Smooth muscle cell of the brain vasculature (primary cell): ENCODE measurements around the gene PPP5C.
"Not testable (repeated sequence)": the region's sequence is repeated elsewhere in the genome, so short reads cannot be mapped to it uniquely, and the experiment has no call there.

Source experiments
- DNase-seq: peaks from one replicate; pipeline ENCODE4 v3.0.0-alpha.2; 2012; ENCODE audit warnings: low read depth, low spot score

The PPP5C gene

DNA sequence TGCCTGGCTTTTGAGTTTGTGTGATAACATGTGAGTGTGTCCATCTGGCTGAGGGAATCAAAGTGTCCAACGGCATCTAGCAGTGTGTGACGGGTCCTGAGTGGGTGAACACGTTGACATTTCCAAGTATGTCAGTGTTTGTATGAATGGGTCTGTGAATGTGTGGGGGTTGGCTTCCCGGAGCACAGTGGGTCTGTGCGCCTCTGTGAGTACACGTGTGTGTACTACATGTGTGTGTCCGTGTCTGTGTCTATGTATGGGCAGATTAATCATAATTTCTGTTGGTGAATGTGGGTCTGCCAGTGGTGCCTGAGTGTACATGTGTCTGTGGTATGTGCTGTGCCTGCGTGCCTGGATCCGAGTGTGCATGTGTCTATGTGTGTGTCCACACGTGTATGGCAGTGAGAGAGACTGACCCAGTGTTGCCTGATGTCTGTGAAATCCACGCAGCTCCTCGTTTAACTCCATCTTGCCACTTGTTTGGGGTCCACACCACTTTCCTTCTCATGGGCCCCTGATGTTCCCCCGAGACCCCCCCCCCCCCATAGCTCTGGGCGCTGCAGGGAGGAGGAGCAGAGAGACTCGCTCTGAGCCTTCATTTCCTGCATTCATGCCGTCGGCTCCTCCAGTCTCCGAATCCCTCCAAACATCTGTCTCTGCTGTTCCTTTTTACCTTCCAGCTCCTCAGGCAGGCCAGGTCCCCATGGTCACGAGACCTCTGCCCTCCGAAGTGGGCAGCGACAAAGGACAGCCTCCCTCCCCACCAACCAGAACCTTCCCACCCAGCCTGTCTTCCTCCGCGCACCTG lies 61.2 kb downstream of the PPP5C start:
- DNase-seq, result no peak

DNA sequence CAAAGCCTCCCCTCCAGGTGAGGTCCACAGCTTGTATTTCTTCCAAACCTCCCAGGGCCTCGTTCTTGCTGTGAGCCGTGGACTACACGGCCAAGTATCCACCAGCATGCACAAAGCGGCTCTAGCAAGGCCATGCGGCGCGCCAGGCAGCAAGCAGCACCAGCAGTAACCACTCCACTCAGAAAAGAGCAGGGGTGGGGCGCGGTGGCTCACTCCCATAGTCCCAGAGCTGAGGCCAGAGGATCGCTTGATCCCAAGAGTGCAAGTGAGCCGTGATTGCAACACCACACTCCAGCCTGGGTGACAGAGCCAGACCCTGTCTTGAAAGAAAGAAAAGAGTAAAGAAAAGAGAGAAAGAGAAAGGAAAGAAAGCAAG lies 61.8 kb downstream of the PPP5C start:
- DNase-seq, result no peak

DNA sequence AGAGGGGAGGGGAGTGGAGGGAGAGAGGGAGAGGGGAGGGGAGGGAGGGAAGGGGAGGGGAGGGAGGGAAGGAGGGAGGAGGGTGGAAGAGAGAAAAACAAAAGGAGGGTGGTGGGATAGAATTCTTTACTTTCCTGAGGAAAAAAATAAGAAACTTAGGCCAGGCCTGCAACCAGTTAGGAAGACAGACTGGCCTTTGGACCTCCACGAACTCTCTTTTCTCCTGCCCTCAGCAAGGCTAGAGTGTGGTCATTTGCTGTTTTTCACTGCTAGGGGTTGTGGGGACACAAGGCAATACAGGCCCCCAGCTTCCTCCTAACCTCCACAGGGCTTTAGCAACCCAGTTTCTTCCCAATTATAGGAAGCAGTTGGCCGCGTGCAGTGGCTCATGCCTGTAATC lies 62.3 kb downstream of the PPP5C start:
- DNase-seq, result no peak

DNA sequence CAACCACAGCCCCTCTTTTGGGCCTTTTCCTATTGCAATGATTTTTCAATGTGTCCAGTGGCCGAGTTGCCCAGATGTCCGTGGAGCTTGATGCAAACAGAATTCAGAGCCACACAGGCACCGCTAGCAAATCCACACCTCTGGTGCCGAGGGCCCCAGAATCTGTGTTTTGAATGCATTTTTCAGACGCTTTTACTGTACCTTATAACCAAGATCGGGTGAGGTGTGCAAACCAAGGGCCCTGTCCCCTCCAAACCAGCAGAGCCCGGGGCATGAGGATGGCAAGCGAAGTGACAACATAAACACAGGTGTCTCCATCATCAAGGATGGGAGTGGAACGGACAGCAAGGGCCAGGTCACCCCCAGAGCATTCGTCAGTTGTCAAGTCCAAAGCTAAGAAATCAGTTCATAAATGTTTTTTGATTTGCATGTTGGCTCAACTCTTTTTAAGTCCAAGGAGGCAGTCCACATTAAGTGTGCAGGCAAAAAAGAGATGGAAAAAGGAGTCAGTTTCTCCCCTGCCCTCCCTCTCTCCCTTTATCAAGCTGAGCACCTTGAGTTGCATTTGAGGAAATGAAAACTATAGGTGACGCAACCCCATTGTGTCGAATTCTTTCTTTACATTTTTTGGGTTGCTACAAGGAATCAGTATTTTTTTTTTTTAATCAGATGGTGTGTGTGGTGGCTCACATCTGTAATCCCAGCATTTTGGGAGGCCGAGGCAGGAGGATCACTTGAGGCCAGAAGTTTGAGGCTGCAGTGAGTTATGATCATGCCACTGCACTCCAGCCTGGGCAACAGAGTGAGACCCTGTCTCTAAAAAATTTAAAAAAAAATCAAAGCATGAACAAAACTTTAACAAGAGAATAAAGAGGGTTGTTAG lies 63.6 kb downstream of the PPP5C start:
- DNase-seq, result no peak

DNA sequence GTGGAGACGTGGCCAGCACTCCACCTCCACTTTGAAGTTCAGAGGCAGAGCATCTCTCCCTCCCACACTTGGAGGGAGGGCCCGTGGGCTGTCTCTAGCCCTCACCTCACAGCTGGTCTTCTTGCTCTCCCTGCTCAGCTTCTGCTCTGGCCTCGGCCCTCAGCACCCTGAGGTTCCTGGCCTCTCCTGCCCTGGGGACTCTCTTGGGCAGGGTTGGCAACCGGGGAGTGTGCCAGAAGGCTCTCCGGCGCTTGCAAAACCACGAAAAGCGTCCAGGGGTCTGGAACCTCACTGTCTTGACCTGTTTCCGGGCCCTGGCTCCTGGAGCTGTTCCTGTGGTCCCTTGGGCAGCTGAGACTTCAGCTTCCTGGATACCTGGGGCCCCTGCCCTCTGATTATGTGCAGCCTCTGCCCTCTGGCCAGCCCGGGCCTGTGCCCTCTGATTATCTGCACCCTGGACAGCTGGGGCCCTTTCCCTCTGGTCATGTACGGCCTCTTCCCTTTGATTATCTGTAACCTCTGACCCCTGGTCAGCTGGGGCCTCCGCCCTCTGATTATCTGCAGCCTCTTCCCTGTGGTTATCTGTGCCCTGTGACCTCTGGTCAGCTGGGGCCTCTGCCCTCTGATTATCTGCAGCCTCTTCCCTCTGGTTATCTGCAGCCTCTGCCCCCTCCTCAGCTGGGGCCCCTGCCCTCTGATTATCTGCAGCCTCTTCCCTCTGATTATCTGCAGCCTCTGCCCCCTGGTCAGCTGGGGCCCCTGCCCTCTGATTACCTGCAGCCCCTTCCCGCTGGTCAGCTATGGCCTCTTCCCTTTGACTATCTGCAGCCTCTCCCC lies 64.4 kb downstream of the PPP5C start:
- DNase-seq, result no peak

DNA sequence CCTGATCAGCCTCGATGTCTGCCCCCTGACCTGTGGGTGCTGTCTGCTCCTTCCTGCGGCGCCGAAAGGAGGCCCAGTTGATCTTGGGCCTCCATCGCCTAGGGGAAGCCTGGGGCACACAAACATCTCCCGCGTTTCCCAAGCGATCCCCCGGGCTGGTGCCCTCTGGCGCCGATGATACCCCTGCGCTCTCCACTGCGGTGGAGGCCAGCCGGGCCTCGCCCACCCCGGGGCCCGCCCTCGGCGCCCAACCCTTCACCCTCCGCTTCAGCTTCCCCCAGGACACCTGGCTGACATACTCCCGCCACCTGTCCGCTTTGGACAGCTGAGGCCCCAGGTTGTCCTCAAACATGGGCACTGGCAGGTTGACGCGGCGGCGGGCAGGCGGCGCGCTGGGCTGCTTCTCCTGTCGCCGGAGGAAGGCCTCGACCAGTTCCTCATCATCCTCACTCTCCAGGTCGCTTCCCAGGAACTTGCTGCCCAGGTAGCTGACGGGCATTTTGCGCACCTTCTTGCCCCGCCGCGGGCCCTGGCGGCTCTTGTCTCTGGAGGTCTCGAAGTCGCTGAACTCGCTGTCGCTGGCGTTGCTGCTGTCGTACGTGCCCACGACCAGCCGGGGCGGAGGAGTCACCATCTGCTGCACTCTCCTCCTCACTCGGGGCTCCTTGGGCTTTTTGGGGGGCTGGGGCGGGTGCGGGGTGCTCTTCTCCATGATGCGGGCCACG lies 65.2 kb downstream of the PPP5C start:
- DNase-seq, result no peak

DNA sequence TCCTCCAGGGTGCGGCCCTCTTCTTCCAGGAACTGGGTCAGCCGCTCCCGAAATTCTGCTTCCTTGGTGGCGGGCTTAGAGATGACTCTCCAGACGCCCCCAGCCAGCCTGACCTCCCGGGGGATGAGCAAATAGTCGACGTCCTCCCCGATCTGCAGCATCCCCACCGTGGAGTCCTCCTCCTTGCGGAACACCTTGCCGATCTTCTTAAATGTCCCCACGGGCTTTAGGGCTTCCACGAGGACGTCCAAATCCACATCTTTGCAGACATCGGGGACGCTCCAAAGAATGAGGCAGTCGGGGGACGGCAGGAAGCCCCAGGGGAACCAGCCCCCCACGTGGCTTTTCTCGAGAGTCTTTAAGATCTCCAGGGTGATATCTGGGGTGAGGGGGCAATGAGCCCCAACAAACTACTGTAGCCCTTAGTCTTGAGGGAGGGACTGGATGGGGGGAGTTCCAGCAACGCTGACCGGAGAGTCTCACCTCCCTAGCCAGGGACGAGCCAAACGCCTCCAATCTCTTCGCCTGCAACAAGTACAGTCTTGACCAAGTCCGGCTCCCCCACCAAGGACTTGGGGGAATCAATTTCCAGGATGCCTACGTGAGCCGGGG lies 65.9 kb downstream of the PPP5C start:
- DNase-seq, result no peak

DNA sequence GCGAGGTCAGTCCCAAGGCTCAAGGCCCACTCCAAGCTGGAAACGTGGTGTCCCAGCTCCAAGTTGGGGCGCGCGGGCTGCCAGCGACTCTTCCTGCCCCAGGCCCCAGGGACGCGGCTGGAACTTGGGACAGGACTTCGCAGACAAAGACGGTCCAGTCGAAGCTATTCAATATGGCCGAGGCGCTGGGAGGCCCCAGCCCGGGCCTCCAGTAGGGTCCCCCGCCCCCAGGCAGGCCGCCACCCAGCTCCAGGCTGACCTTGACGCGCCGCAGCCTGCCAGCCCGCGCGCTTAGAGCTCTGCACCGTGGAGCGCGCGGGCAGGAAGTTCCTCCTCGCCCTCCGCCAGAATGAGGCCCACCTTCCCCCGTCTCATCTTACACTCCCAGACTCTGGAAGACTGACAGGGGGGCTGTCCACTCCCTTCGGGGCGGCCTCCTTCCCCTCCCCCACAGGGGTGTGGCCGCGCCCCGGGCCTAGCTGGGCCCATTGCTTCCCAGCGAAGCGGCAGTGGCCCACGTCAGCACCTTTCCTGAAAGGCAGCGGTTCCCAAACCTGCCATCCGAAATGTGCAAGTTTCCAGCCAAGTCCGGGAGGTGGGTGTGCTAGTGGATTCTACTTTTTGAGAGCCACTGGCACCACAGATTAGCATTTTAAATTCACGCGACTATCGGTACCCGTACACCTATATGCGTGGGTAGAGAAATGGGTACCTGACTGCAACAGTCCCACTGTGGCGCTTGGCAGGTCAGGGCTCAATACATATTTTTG lies 66.6 kb downstream of the PPP5C start, which contains the start of gene CCDC8:
Gene CCDC8 (minus strand): TSS at position 303 of the 770 bp plus-strand sequence. CDS start 754 bp downstream, outside the sequence.
- DNase-seq, result peak; percentile 90

DNA sequence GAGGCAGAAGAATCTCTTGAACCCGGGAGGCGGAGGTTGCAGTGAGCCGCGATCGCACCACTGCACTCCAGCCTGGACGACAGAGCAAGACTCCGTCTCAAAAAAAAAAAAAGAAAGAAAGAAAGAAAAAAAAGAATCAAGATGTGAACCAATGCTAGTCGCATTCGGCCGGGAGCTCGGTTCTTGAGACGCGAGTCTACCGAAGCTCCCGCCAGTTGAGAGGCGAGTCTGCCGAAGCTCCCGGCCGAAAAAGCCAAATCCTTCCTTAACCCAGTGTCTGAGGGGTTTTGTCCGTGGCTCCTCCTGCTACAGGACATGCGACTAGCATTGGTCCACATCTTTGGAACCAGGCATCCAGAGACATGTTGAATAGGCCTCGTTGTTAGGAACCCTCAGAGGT lies 68.0 kb downstream of the PPP5C start:
- not testable (repeated sequence) for DNase-seq

DNA sequence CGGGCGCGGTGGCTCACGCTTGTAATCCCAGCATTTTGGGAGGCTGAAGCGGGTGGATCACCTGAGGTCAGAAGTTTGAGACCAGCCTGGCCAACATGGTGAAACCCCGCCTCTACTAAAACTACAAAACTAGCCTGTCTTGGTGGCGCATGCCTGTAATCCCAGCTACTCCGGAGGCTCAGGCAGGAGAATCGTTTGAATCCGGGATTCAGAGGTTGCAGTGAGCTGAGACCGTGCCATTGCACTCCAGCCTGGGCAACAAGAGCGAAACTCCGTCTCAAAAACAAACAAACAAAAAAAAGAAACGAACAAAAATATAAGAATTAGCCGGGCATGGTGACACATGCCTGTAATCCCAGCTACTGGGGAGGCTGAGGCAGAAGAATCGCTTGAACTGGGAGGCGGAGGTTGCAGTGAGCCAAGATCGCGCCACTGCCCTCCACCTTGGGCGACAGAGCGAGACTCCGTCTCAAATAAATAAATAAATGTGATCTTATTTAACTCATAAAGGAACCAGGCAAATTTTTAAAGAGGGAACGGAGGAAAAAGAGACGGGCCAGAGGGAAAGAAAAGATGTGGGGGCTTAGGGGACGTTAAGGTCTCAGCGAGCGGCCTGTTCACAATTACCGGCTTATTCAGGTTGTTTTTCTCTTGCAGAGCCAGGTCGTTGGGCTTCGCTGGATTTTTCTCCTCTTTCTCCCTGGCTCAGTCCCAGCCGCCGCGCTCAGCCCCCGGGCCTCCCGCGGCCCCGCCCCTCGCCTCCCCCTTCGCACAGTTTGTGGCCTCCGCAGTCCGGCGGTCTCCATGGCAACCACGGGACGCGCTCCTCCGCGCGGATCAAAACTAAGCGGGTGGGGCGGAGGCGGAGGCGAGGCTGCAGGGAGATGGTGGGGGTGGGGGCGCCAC lies 69.2 kb downstream of the PPP5C start:
- peak; percentile 75 for DNase-seq

DNA sequence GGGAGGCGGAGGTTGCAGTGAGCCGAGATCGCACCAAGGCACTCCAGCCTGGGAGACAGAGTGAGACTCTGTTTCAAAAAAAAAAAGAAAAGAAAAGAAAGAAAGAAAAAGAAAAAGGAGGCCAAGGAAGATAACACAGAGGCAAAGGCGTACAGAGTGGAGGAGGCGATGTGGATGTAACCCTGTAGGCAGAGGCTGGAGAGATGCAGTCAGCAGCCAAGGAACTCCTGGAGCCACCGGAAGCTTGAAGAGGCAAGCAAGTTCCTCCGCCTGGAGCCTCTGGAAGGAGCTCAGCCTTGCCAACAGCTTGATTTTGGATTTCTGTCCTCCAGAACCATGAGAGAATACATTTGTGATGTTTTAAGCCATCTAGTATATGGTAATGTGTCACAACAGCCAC lies 73.2 kb downstream of the PPP5C start:
- DNase-seq, result no peak

DNA sequence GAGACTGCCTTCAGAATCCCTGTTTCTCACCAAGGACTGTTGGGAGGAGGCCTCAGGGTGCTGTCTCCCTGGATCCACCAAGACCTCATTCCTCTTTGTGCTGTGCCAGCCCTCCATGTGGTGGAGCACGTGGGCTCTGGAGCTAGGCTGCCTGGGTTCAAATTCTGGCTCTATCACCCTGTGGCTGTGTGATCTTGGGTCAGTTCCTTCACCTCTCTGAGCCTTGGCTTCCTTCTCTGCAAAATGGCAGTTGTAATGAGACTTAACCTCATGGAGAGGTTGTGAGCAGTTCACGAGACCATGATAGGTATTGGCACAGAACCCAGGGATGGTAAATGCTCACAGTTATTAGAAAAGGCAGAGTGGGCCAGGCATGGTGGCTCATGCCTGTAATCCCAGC lies 75.5 kb downstream of the PPP5C start:
- no peak for DNase-seq

DNA sequence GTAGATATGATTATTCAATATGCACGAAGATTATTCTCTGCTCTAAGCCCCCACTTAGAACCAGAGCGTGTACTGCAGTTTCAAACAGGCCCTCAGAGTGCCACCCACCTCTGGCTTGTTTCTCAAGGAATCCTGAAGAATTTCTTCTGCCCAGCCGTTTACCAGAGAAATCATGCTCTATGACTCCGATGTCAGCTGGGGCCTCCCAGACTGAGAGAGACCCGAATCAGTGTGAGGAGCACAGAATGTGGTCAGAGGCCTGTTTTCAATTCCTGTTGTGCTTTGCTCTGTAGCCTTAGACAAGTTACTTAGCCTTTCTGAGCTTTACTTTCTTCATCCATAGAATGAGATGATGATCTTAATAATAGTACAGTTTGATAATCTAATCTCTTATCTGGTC lies 76.3 kb downstream of the PPP5C start:
- DNase-seq, result no peak

DNA sequence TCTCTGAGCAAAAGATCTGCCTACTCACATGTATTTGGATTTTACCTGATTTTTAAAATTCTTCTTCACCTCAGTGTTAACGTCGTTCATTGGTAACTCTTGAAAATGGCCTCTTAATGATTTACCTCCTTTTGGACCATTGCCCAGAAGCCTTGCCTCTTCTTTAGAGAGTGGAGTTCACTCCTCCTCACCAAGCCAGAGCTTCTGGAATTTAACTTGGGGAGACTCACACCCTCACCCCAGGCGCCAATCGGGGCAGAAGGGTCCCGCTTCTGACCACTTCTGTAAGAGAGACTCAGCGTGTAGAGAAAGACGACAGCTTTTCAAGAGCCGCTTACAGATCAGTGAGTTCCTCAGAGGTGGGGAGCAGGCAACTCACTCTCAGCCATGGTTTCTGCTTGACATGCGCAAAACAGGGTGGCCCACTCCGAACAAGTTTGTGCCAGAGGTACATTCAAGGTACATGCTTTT lies 79.2 kb downstream of the PPP5C start:
- DNase-seq, result no peak

DNA sequence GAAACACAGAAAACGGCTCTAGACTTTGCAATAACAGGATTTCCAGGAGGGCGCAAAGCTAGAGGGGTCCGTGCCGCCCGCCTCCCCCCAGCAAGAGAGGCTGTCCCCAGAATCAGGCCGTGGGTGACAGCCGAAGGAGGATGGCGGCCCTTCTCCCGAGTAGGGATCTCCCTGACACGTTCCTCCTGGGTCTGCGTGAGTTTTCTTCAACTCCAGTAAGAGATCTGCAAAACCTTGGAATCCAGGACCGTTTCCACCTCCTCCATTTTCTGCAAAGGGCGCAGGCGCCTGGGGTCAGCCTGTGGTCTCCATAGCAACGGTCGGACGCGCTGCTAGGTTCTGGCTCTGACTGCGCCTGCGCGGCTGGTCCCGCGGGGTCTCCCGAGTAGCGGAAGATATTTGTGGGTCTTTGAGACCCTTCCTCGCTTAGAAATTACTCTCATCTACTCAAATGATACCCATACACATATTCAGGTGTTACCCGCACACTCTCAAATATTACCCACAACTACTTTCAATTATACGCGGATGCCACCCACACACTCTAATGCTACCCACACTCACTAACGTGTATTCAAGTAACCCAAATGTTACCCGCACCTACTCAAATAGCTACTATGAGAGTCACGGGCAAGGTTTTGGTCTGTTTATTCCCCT lies 79.7 kb downstream of the PPP5C start:
- DNase-seq, result no peak

DNA sequence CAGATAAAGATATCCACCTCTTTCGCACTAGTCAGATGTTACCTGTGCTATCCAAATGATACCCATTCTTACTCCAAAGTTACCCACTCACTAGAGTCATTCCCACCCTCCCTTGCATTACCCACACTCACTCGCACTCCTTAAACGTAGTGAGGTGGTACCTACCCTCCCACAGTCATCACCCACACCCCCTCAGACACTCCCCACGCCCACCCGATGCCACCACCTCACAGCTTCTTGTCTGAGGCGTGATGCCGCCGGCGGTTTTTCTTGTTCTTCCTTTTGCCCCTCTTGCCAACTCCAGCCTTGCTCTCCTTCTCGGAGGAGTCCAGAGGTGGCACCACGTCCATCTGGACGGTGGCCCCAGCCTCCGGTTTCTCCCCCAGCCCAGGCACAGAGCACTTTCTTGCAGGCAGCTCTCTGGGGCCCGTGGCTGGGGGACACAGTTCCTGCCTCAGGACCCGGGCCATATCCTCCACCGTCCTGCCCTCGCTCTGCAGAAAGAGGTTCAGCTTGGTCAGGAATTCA lies 80.7 kb downstream of the PPP5C start:
- DNase-seq, result no peak

DNA sequence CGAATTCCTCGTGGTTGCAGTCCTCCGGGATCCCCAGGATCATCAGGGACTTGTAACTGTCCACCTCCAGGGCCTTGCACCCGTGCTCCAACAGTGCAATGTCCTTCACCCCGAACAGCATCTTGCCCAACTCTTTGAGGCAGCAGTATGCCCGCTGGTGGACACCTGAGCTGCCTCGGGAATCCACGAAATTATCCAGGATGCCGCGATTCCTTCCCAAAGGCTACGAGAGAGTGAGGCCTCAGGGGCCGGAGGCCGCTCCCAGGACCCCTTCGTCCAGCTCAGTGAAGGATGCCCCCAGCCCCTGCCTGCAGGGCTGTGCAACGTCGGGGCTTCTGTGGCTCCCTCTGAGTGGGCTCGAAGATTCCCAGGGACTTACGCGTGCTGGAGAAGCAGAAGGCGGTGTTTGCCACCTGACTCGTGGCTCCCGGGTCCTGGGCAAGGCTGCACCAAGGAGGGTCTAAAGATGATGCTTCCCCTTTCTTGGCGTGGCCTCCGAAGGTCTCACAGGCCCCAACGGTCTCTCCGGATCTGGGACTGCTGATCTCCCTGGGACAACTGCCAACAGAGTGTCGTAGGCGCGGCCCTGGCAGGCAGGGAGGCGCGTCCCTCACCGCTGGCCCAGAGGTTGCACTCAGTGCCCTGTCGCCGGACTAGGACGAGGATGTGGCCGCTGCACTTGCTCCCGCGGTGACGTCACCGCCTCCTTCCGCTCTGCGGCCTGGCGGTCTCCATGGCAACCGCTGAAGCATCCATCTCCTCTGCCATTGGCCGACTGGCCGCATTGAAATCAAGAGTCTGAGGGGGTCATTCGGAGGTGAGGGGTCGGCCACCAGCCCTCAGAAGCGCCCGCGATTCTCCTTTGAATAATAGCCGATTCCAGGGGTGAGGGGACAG lies 81.6 kb downstream of the PPP5C start, which contains the start of gene PNMA8C:
Gene PNMA8C (minus strand): TSS at position 698 of the 897 bp plus-strand sequence. CDS start 577 bp downstream, at position 121.
- no peak for DNase-seq
